Endothelial cell of umbilical vein (primary cell): ENCODE results near the gene CPLX1. TPM values are rescaled to one million over a fixed set of nuclear protein-coding genes. Genes with fewer than 3 reads are reported as not detected.

Experiments
- BruUV-seq: library from RNA; stranded (reverse); fragments of 400-500 nt; replicated peaks from 2 replicates; lab custom pipeline; 2021; lab: Mats Ljungman, UMichigan
- CTCF ChIA-PET: fragments of 300-600, 350-600 bp; sonication (Branson Sonifier 250); formaldehyde crosslinking; loops from one replicate; lab custom pipeline; 2021; ENCODE audit warnings: antibody characterized with exemption, inconsistent platforms; lab: Charles Lee
- POLR2A ChIA-PET: fragments of 300-600, 350-600 bp; sonication (Branson Sonifier 250); formaldehyde crosslinking; loops from one replicate; lab custom pipeline; 2021; ENCODE audit warnings: antibody characterized with exemption, inconsistent platforms; lab: Charles Lee
- DNase-seq: peaks from one replicate; pipeline ENCODE4 v3.0.0-alpha.2; 2011; ENCODE audit warnings: low read depth, low spot score
- FAIRE-seq: peaks from 2 replicates; lab custom pipeline; 2011; peaks lifted over from hg19 to GRCh38; lab: Jason Lieb, UNC
- H2AFZ ChIP-seq: 2 replicates; pipeline ENCODE4 v1.6.0; 2012; ENCODE audit warnings: low read depth, low read length, control low read depth, inconsistent platforms
- H3K27ac ChIP-seq: 2 replicates; pipeline ENCODE4 v1.5.1; 2011; ENCODE audit warnings: low read depth, mild to moderate bottlenecking, control low read depth, low read length, moderate library complexity; ENCODE audit not compliant: insufficient read depth
- H3K27me3 ChIP-seq, 2 experiments: 2 replicates each; pipeline versions ENCODE4 v1.6.0 to v1.6.1; 2011; ENCODE audit warnings: low read length in 2 of 2, mixed read lengths in 1 of 2; ENCODE audit not compliant: control insufficient read depth in 2 of 2, insufficient read depth in 2 of 2
- H3K36me3 ChIP-seq, 2 experiments: 2 replicates in 1 of 2; 3 replicates in 1 of 2; pipeline ENCODE4 v1.5.1; 2011; ENCODE audit warnings: low read length in 2 of 2, mild to moderate bottlenecking in 1 of 2, moderate library complexity in 1 of 2; ENCODE audit not compliant: control insufficient read depth in 2 of 2, insufficient read depth in 2 of 2; ENCODE audit errors: extremely low read depth in 1 of 2
- H3K4me1 ChIP-seq: 3 replicates; pipeline ENCODE4 v1.5.1; 2011; ENCODE audit warnings: mild to moderate bottlenecking, low read length; ENCODE audit not compliant: control insufficient read depth, insufficient read depth; ENCODE audit errors: extremely low read depth
- H3K4me2 ChIP-seq: 2 replicates; pipeline ENCODE4 v1.6.1; 2011; ENCODE audit warnings: low read length, control low read depth, mixed read lengths; ENCODE audit not compliant: insufficient read depth
- H3K4me3 ChIP-seq, 3 experiments: fragments of 200-600 bp in 1 of 3; sonication (generic), shearing (Covaris generic) in 1 of 3; replicated peaks in 1 of 3; 2 replicates each; pipeline ENCODE4 v1.5.1; 2011 to 2016; ENCODE audit warnings: control low read depth in 3 of 3, low read length in 3 of 3, mild to moderate bottlenecking in 2 of 3, inconsistent platforms in 1 of 3, low read depth in 1 of 3, moderate library complexity in 1 of 3; ENCODE audit not compliant: insufficient read depth in 1 of 3
- H3K79me2 ChIP-seq: 2 replicates; pipeline ENCODE4 v1.6.0; 2012; ENCODE audit warnings: low read length, inconsistent platforms; ENCODE audit not compliant: control insufficient read depth, insufficient read depth
- H3K9ac ChIP-seq: replicated peaks from 2 replicates; pipeline ENCODE3; 2011; ENCODE audit warnings: low read length, control low read depth; ENCODE audit not compliant: insufficient read depth; ENCODE audit errors: extremely low read depth
- H3K9me1 ChIP-seq: replicated peaks from 3 replicates; pipeline ENCODE4 v1.6.0; 2011; ENCODE audit warnings: mild to moderate bottlenecking, low read length; ENCODE audit not compliant: control insufficient read depth, insufficient read depth; ENCODE audit errors: extremely low read depth
- H3K9me3 ChIP-seq: replicated peaks from 2 replicates; pipeline ENCODE4 v1.5.1; 2012; ENCODE audit warnings: low read length, inconsistent platforms; ENCODE audit not compliant: control insufficient read depth, insufficient read depth
- H4K20me1 ChIP-seq: replicated peaks from 2 replicates; pipeline ENCODE3; 2011; ENCODE audit warnings: mild to moderate bottlenecking, low read length; ENCODE audit not compliant: control insufficient read depth, insufficient read depth; ENCODE audit errors: extremely low read depth
- EZH2 ChIP-seq: IDR thresholded peaks from 2 replicates; pipeline ENCODE4 v1.6.1; 2012; ENCODE audit warnings: borderline replicate concordance, low read depth, mild to moderate bottlenecking, moderate library complexity, low read length, inconsistent platforms; ENCODE audit not compliant: severe bottlenecking
- FOS ChIP-seq: IDR thresholded peaks from 2 replicates; pipeline ENCODE4 v1.6.1; 2011; ENCODE audit warnings: mild to moderate bottlenecking, low read length, moderate library complexity, borderline replicate concordance; ENCODE audit not compliant: insufficient read depth
- GATA2 ChIP-seq: IDR thresholded peaks from 2 replicates; pipeline ENCODE4 v1.7.0; 2011; ENCODE audit warnings: low read depth, mild to moderate bottlenecking, moderate library complexity, mixed read lengths, low read length; ENCODE audit not compliant: insufficient read length, insufficient read depth
- JUN ChIP-seq: IDR thresholded peaks from 2 replicates; pipeline ENCODE4 v1.6.1; 2011; ENCODE audit warnings: borderline replicate concordance, low read depth; ENCODE audit not compliant: insufficient read length, insufficient read depth
- MYC ChIP-seq: IDR thresholded peaks from one replicate; pipeline ENCODE4 v1.6.1; 2011; ENCODE audit warnings: mild to moderate bottlenecking, low read depth, low read length
- POLR2A ChIP-seq: IDR thresholded peaks from 2 replicates; pipeline ENCODE4 v1.6.1; 2012; ENCODE audit warnings: low read depth, mild to moderate bottlenecking, control low read depth, low read length
- POLR2AphosphoS5 ChIP-seq: IDR thresholded peaks from 2 replicates; pipeline ENCODE4 v1.6.1; 2012; ENCODE audit warnings: low read depth, mild to moderate bottlenecking, control low read depth, low read length, moderate library complexity; ENCODE audit not compliant: insufficient read depth
- dilution Hi-C: fragments of 300-500 bp; cut with MboI; formaldehyde crosslinking; loops from one replicate; pipeline ENCODE4 v1.15.0; 2019; ENCODE audit warnings: low sequenced_read_pairs; ENCODE audit not compliant: extremely low pct_ligation_motif_present
- intact Hi-C: fragments of 100-400 bp; cut with micrococcal nuclease; formaldehyde crosslinking; loops from one replicate; pipeline ENCODE4 v1.10.0; 2022
- polyA plus RNA-seq, 4 experiments: library from polyadenylated mRNA; depleted of rRNA in 3 of 4; stranded (reverse) in 3 of 4; unstranded in 1 of 4; fragments of >200 nt; gene quantifications; 2 replicates each; pipeline versions ENCODE4 v1.2.1 to v1.2.3, GENCODE V29; 2011 to 2012; ENCODE audit warnings: missing spikeins in 1 of 4
- total RNA-seq: library from RNA; stranded (reverse); gene quantifications from 2 replicates; pipeline ENCODE4 v1.2.3, GENCODE V29; 2021
- TF ChIP-seq, protein P1 (sequence below): IDR thresholded peaks from 2 replicates; pipeline ENCODE4 v1.6.1; 2011; ENCODE audit not compliant: insufficient read depth, insufficient read length
- TF ChIP-seq, protein P2 (sequence below), 2 donors: IDR thresholded peaks; 1 replicate in 1 of 2; 2 replicates in 1 of 2; pipeline ENCODE4 v1.5.1; 2011; ENCODE audit warnings: low read length in 2 of 2, mild to moderate bottlenecking in 2 of 2, moderate library complexity in 2 of 2, control low read depth in 1 of 2, inconsistent platforms in 1 of 2, low read depth in 1 of 2; ENCODE audit not compliant: insufficient read depth in 1 of 2; ENCODE audit errors: extremely low read depth in 1 of 2

CPLX1 gene
- total and polyA plus RNA-seq, 2 donors (not counting 3 experiments of a cell fraction or from before 2014, with no cell fraction given): 1.0 to 1.8 TPM

DNA sequence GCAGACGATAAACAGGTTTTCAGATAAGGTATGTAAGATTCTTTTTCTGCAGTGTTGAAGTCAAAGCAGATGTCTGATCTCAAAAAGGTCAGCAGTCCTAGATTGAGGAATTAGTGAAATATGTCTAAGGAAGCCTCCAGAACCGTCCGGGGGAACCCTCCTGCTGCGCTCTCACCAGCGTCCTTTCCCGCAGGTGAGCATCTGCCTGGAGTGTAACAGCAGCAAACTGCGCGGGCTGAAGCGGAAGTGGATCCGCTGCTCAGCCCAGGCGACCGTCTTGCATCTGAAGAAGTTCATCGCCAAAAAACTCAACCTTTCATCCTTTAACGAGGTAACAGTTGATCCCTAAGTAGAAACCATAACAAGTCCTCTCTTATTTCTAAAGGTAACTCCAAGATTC is 64.8 kb downstream of the CPLX1 start:
- POLR2A ChIA-PET: no interaction called here

More for the DNA sequence above, 64.8 kb downstream of the CPLX1 start:
- DNase-seq (no peak), FAIRE-seq (no peak)
- peaks cover 4% of the 10 kb centered on the region for H3K4me1 ChIP-seq
- no peak overlapping the region for H3K27ac ChIP-seq
- dilution Hi-C loops: no loop called here
- no peaks in the 10 kb centered on the region for H3K27me3 ChIP-seq
- TF ChIP-seq FOS: no peak
- no peak for TF ChIP-seq POLR2A
- no peak for TF ChIP-seq EZH2
- no peak for TF ChIP-seq GATA2
- TF ChIP-seq JUN: no peak
- no peak for TF ChIP-seq POLR2AphosphoS5
- TF ChIP-seq, protein P1, sequence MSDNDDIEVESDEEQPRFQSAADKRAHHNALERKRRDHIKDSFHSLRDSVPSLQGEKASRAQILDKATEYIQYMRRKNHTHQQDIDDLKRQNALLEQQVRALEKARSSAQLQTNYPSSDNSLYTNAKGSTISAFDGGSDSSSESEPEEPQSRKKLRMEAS: no peak
- TF ChIP-seq, protein P2, sequence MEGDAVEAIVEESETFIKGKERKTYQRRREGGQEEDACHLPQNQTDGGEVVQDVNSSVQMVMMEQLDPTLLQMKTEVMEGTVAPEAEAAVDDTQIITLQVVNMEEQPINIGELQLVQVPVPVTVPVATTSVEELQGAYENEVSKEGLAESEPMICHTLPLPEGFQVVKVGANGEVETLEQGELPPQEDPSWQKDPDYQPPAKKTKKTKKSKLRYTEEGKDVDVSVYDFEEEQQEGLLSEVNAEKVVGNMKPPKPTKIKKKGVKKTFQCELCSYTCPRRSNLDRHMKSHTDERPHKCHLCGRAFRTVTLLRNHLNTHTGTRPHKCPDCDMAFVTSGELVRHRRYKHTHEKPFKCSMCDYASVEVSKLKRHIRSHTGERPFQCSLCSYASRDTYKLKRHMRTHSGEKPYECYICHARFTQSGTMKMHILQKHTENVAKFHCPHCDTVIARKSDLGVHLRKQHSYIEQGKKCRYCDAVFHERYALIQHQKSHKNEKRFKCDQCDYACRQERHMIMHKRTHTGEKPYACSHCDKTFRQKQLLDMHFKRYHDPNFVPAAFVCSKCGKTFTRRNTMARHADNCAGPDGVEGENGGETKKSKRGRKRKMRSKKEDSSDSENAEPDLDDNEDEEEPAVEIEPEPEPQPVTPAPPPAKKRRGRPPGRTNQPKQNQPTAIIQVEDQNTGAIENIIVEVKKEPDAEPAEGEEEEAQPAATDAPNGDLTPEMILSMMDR (IDR thresholded peaks at IDR 0.05; ENCODE audit: extremely low read depth in 1 of 2, insufficient read depth in 1 of 2, low read depth in 1 of 2, low read length in 2 of 2): no peak
- TF ChIP-seq MYC: no peak
- no peak overlapping the region for H3K4me3 ChIP-seq
- H3K4me2 ChIP-seq: no peak overlapping the region
- intact Hi-C loops: no loop called here
- no peaks in the 10 kb centered on the region for H3K9me1 ChIP-seq
- BruUV-seq: no TSS peak
- H3K9ac ChIP-seq: no peak overlapping the region
- CTCF ChIA-PET: no interaction called here
- H3K79me2 ChIP-seq: peaks cover 2% of the 10 kb centered on the region
- H3K36me3 ChIP-seq: peaks cover 9 to 38% of the 10 kb centered on the region in 2 experiments
- H3K9me3 ChIP-seq: no peaks in the 10 kb centered on the region
- H4K20me1 ChIP-seq: no peaks in the 10 kb centered on the region
- H2AFZ ChIP-seq: no peak overlapping the region
